ENCODE measurements around the gene RAPGEF5.

GRCh38 chr7:22251281-22251680, 105.7 kb downstream of the RAPGEF5 start:
- TF ChIP-seq CTCF (IDR thresholded peaks at IDR 0.05; ENCODE audit: extremely low read depth in 1 of 2, insufficient read depth in 1 of 2, low read depth in 1 of 2, low read length in 2 of 2) (no peak), POLR2A (IDR thresholded peaks at IDR 0.05; ENCODE audit: low read depth, low read length) (no peak), EZH2 (IDR thresholded peaks at IDR 0.05; ENCODE audit: borderline replicate concordance, low read depth, low read length, severe bottlenecking) (no peak), JUN (IDR thresholded peaks at IDR 0.05; ENCODE audit: borderline replicate concordance, insufficient read depth, insufficient read length, low read depth) (no peak), MAX (IDR thresholded peaks at IDR 0.05; ENCODE audit: insufficient read depth, insufficient read length) (no peak), MYC (IDR thresholded peaks at IDR 0.05; ENCODE audit: low read depth, low read length) (no peak), FOS (IDR thresholded peaks at IDR 0.05; ENCODE audit: borderline replicate concordance, insufficient read depth, low read length) (no peak), POLR2AphosphoS5 (IDR thresholded peaks at IDR 0.05; ENCODE audit: insufficient read depth, low read depth, low read length) (no peak)

All from endothelial cell of umbilical vein (primary cell).